Measurements from ENCODE around the gene CHMP1B.

Gene CHMP1B

GRCh38 chr18:11830585-11830984, 20.6 kb upstream of the CHMP1B start:
- Histone ChIP-seq H3K79me2 (ENCODE audit: low read length) (no peaks in the 10 kb centered on the region), H3K27me3 (replicated peaks; ENCODE audit: insufficient read depth, low read length) (no peaks in the 10 kb centered on the region), H3K9ac (ENCODE audit: low read length) (no peak overlapping the region), H3K36me3 (replicated peaks; ENCODE audit: insufficient read depth, low read length) (no peaks in the 10 kb centered on the region), H3K9me2 (replicated peaks; ENCODE audit: insufficient read depth, low read length) (no peaks in the 10 kb centered on the region), H3K4me1 (ENCODE audit: low read length) (no peaks in the 10 kb centered on the region), H4K20me1 (ENCODE audit: insufficient read depth, low read length) (no peaks in the 10 kb centered on the region), H3K9me3 (replicated peaks; ENCODE audit: insufficient read depth, low read length) (no peaks in the 10 kb centered on the region), H2AFZ (ENCODE audit: low read length) (no peak overlapping the region), H3K4me2 (ENCODE audit: low read depth, low read length) (no peak overlapping the region), H3K27ac (ENCODE audit: low read length) (no peak overlapping the region), H3K4me3 (ENCODE audit: low read length) (no peak overlapping the region), H3F3A (ENCODE audit: insufficient read depth, low read length) (no peaks in the 10 kb centered on the region)
- no peak for DNase-seq
- TF ChIP-seq EZH2phosphoT487 (IDR thresholded peaks at IDR 0.05; ENCODE audit: low read length) (no peak), EZH2 (optimal IDR thresholded peaks at IDR 0.05; ENCODE audit: low read depth, low read length) (no peak)
- TF ChIP-seq, protein P1, sequence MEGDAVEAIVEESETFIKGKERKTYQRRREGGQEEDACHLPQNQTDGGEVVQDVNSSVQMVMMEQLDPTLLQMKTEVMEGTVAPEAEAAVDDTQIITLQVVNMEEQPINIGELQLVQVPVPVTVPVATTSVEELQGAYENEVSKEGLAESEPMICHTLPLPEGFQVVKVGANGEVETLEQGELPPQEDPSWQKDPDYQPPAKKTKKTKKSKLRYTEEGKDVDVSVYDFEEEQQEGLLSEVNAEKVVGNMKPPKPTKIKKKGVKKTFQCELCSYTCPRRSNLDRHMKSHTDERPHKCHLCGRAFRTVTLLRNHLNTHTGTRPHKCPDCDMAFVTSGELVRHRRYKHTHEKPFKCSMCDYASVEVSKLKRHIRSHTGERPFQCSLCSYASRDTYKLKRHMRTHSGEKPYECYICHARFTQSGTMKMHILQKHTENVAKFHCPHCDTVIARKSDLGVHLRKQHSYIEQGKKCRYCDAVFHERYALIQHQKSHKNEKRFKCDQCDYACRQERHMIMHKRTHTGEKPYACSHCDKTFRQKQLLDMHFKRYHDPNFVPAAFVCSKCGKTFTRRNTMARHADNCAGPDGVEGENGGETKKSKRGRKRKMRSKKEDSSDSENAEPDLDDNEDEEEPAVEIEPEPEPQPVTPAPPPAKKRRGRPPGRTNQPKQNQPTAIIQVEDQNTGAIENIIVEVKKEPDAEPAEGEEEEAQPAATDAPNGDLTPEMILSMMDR (IDR thresholded peaks at IDR 0.05; ENCODE audit: low read length): no peak

GRCh38 chr18:11831921-11832320, 19.3 kb upstream of the CHMP1B start:
- H3K27me3 ChIP-seq (replicated peaks; ENCODE audit: insufficient read depth, low read length): no peaks in the 10 kb centered on the region
- H4K20me1 ChIP-seq (ENCODE audit: insufficient read depth, low read length): no peaks in the 10 kb centered on the region
- H3K4me3 ChIP-seq (ENCODE audit: low read length): no peak overlapping the region
- H2AFZ ChIP-seq (ENCODE audit: low read length): no peak overlapping the region
- no peaks in the 10 kb centered on the region for H3K9me3 ChIP-seq (replicated peaks; ENCODE audit: insufficient read depth, low read length)
- no peak overlapping the region for H3K9ac ChIP-seq (ENCODE audit: low read length)
- DNase-seq: no peak
- H3K4me1 ChIP-seq (ENCODE audit: low read length): no peaks in the 10 kb centered on the region
- no peaks in the 10 kb centered on the region for H3K36me3 ChIP-seq (replicated peaks; ENCODE audit: insufficient read depth, low read length)
- H3K79me2 ChIP-seq (ENCODE audit: low read length): no peaks in the 10 kb centered on the region
- no peak overlapping the region for H3K4me2 ChIP-seq (ENCODE audit: low read depth, low read length)
- no peak overlapping the region for H3K27ac ChIP-seq (ENCODE audit: low read length)
- TF ChIP-seq EZH2 (optimal IDR thresholded peaks at IDR 0.05; ENCODE audit: low read depth, low read length) (no peak), EZH2phosphoT487 (IDR thresholded peaks at IDR 0.05; ENCODE audit: low read length) (no peak)
- TF ChIP-seq, protein P1 (IDR thresholded peaks at IDR 0.05; ENCODE audit: low read length): no peak
- no peaks in the 10 kb centered on the region for H3K9me2 ChIP-seq (replicated peaks; ENCODE audit: insufficient read depth, low read length)
- H3F3A ChIP-seq (ENCODE audit: insufficient read depth, low read length): no peaks in the 10 kb centered on the region

GRCh38 chr18:11834772-11835171, 16.4 kb upstream of the CHMP1B start:
- Histone ChIP-seq H3K9me3 (replicated peaks; ENCODE audit: insufficient read depth, low read length) (no peaks in the 10 kb centered on the region), H2AFZ (ENCODE audit: low read length) (no peak overlapping the region), H3K27me3 (replicated peaks; ENCODE audit: insufficient read depth, low read length) (no peaks in the 10 kb centered on the region), H3K4me1 (ENCODE audit: low read length) (no peaks in the 10 kb centered on the region), H3F3A (ENCODE audit: insufficient read depth, low read length) (no peaks in the 10 kb centered on the region), H3K9me2 (replicated peaks; ENCODE audit: insufficient read depth, low read length) (no peaks in the 10 kb centered on the region), H4K20me1 (ENCODE audit: insufficient read depth, low read length) (no peaks in the 10 kb centered on the region), H3K9ac (ENCODE audit: low read length) (no peak overlapping the region), H3K36me3 (replicated peaks; ENCODE audit: insufficient read depth, low read length) (no peaks in the 10 kb centered on the region), H3K27ac (ENCODE audit: low read length) (no peak overlapping the region), H3K4me2 (ENCODE audit: low read depth, low read length) (no peak overlapping the region), H3K79me2 (ENCODE audit: low read length) (no peaks in the 10 kb centered on the region), H3K4me3 (ENCODE audit: low read length) (no peak overlapping the region)
- DNase-seq: no peak
- no peak for TF ChIP-seq EZH2phosphoT487 (IDR thresholded peaks at IDR 0.05; ENCODE audit: low read length)
- TF ChIP-seq, protein P1 (IDR thresholded peaks at IDR 0.05; ENCODE audit: low read length): no peak
- no peak for TF ChIP-seq EZH2 (optimal IDR thresholded peaks at IDR 0.05; ENCODE audit: low read depth, low read length)

Data from MM.1S (cell line).